ENCODE data around the gene C16orf46. TPM values are rescaled to one million over a fixed set of nuclear protein-coding genes. Genes with fewer than 3 reads are reported as not detected.

The C16orf46 gene
- total and polyA plus RNA-seq, 9 of the 15 experiments (the other 6 are each of a cell fraction or from before 2014, with no cell fraction given): 0.10 to 0.98 (median 0.41) TPM; not detected in 1

GRCh38 chr16:81076566-81077075 is 417 bp downstream of the C16orf46 start (continued):
- TF ChIP-seq ZNF518B (CRISPR knock-in tag; IDR thresholded peaks at IDR 0.05) (no peak), NCOA6 (IDR thresholded peaks at IDR 0.05) (no peak), ZNF584 (CRISPR knock-in tag; IDR thresholded peaks at IDR 0.05; ENCODE audit: low read depth) (no peak), U2AF2 (optimal IDR thresholded peaks at IDR 0.05; ENCODE audit: low read depth, low read length) (no peak), ZNF12 (CRISPR knock-in tag; IDR thresholded peaks at IDR 0.05) (no peak), ZNF75A (CRISPR knock-in tag; IDR thresholded peaks at IDR 0.05) (no peak), ZNF184 (CRISPR knock-in tag; IDR thresholded peaks at IDR 0.05) (no peak), CC2D1A (IDR thresholded peaks at IDR 0.05) (peak; percentile 60; the same call in 1 of the 2 replicates), BRD9 (IDR thresholded peaks at IDR 0.05; ENCODE audit: low read depth, partially characterized antibody) (peak; percentile 19), ZMIZ1 (IDR thresholded peaks at IDR 0.05; ENCODE audit: low read depth in 2 of 2, low read length in 2 of 2) (no peak), ZNF24 (IDR thresholded peaks at IDR 0.05) (no peak), PTTG1 (tag; IDR thresholded peaks at IDR 0.05; ENCODE audit: low read depth) (no peak), PCBP2 (IDR thresholded peaks at IDR 0.05; ENCODE audit: low read depth, low read length, poor library complexity, severe bottlenecking) (no peak), ZNF121 (CRISPR knock-in tag; conservative IDR thresholded peaks at IDR 0.05) (no peak)
- TF ChIP-seq, protein P1, sequence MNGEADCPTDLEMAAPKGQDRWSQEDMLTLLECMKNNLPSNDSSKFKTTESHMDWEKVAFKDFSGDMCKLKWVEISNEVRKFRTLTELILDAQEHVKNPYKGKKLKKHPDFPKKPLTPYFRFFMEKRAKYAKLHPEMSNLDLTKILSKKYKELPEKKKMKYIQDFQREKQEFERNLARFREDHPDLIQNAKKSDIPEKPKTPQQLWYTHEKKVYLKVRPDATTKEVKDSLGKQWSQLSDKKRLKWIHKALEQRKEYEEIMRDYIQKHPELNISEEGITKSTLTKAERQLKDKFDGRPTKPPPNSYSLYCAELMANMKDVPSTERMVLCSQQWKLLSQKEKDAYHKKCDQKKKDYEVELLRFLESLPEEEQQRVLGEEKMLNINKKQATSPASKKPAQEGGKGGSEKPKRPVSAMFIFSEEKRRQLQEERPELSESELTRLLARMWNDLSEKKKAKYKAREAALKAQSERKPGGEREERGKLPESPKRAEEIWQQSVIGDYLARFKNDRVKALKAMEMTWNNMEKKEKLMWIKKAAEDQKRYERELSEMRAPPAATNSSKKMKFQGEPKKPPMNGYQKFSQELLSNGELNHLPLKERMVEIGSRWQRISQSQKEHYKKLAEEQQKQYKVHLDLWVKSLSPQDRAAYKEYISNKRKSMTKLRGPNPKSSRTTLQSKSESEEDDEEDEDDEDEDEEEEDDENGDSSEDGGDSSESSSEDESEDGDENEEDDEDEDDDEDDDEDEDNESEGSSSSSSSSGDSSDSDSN (IDR thresholded peaks at IDR 0.05; ENCODE audit: borderline replicate concordance in 1 of 2, low read depth in 2 of 2, low read length in 2 of 2): 0 out of 4 replicates have a peak, but pooled peaks of 1 of the 2 experiments have one; percentile 24
- TF ChIP-seq, protein P2, sequence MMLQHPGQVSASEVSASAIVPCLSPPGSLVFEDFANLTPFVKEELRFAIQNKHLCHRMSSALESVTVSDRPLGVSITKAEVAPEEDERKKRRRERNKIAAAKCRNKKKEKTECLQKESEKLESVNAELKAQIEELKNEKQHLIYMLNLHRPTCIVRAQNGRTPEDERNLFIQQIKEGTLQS (IDR thresholded peaks at IDR 0.05): no peak
- TF ChIP-seq, protein P2 (CRISPR knock-in tag; conservative IDR thresholded peaks at IDR 0.05): no peak
